NOMO-1 (cell line): ENCODE measurements around the gene CYP8B1.
A peak's percentile ranks its signal among the peaks of the same experiment; 100 is the strongest.
"Not testable (repeated sequence)": the region's sequence is repeated elsewhere in the genome, so short reads cannot be mapped to it uniquely, and the experiment has no call there.

Experiments used
- DNase-seq, 2 experiments: peaks; one replicate each; lab custom pipeline; 2025; ENCODE audit not compliant: unreplicated experiment in 2 of 2; lab: John Stamatoyannopoulos, UW

CYP8B1 gene

DNA sequence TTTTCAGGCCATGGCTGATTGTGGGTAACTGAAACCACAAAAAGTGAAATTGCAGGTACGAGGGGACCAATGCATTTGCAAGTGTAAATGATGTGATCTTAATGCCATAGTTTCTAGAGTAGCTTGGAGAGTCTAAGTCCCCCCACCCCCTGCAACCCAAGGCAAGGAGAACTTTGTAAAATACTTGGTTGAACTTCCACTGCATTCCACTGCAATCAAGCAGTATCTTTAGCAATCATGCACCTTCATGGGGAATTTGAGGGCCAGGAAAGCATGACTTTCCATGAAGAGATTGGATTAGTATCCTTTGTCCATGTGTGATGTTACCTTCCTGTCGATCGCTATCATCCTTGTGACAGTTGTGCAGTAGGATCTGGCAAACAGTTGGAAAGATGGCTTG, 11.4 kb upstream of the CYP8B1 start:
- no peak for DNase-seq

DNA sequence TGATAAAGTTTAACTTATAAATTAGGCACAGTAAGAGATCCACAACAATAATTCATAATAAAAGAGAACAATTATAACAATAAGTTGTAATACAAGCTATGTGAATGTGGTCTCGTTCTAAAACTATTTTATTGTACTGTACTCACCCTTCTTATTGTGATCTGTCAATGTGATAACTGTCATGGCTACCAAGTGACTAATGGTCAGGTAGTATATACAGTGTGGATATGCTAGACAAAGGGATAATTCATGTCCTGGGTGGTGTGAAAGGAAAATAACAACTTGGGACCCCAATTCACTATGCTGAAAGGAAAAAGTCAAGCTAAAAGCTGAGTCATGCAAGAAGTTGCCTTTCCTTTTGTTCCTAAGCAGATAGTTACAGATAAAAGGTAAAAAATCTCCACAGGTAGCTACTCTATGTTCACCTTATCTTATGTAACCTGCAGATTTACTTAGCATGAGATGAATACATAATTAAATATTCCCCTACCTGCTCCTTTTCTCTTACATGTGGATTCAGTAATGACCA, 10.7 kb upstream of the CYP8B1 start:
- no peak for DNase-seq

DNA sequence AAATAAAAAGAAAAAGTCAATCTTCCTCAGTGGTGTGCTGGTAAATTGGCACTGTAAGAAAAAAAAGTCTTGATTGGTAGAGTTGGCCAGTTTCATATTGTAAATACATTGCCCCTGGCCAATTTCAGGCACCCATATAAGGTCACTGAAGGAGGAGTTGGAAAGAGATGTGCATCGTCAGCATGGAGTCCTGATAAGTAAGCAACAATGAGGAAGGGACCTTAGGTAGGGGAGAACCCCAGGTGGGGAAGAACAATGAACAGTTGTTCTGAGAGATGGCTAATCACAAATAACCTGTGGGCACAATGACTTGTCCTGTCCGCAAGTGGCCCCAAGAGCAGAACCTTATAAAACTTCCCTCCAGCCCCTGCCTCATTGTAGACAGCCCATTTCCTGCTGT, 8.6 kb upstream of the CYP8B1 start:
- DNase-seq, result no peak

DNA sequence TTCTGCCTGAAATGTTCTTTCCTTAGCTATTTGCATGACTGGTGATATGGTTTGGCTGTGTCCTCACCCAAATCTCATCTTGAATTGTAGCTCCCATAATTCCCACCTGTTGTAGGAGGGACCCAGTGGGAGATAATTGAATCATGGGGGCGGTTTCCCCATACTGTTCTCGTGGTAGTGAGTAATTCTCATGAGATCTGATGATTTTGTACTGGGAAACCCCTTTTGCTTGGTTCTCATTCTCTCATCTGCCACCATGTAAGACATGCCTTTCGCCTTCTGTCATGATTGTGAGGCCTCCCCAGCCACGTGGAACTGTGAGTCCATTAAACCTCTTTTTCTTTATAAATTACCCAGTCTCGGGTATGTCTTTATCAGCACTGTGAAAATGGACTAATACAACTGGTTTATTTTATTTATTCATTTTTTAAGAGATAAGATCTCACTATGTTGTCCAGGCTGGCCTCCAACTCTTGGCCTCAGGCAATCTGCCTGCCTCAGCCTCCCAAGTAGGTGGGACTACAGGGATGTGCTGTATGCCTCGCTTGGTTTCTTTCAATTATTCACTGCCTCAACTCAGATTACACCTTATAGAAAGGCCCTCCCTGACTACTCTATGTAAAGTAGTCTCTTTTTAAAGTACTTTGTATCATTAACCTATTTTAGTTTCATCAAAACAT, 7.7 kb upstream of the CYP8B1 start:
- DNase-seq, result not testable (repeated sequence)

DNA sequence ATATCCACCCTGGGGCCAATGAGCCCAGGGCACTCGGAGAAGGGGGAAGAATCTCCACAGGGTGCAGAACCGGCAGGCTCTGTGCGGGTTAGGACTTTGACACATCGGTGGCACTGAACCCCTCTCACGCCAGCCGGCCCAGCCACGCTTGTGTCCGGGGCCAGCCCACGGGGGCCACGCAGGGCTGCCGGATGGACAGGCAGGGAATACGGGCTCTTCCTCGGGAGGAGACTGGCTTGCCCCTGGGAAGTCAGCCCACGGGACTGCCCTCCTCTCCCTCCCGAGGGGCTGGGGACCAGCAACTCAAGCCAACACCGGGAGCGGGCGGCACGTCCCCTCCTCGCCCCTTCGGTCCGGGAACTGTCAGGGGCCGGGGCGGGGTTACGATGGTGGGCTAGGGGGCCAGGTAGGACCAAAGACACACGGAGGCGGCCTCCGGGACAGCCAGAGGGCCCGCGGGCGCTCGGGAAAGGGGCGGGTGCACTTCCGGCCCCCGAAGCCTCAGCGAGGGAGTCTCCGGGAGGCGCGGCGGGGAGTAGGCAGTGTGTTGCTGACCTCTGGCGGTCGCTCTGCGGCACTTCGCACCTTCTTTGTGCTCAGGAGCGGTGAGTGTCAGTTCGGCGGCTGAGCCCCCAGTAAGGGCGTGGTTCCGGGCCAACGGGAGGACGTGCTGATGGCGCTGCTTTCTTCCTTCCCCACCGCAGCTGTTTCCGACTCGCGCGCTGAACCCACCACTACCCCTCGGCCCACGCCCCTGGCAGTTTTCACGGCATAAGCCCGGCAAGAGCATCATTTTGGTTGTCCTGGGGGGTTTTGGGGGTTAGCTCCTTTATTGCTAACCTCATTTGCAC, 5.1 kb upstream of the CYP8B1 start:
- DNase-seq, result peak; percentile 89 to 90

DNA sequence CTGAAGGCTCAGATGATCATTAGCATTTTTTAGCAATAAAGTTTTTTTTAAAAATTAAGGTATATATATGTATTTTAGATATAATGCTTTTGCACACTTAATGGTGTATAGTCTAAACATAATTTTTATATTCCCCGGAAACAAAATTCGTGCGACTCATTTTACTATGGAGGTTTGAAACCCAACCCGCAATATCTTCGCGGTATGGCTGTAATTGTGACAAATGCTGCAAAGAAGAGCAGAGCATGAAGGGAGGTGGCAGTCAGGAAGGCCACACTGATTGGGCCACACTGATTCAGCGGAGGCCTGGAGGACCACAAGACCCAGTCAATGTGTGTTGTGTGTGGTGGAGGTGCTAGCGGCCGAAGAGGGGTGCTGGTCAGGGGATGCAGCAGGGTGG, 4.5 kb upstream of the CYP8B1 start:
- no peak for DNase-seq

DNA sequence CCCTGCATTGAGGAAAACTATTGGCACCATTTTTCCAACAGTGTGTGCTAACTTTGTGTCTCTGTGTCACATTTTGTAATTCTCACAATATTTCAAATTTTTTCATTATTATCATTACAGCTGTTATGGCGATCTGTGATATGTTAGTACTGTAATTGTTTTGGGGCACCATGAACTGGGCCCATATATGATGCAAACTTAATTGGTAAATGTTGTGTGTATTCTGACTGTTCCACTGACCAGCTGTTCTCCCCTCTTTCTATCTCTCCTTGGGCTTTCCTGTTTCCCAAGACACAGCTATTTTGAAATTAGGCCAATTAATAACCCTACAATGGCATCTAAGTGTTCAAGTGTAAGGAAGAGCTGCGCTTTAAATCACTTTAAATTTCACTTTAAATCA, 2.2 kb upstream of the CYP8B1 start:
- DNase-seq, result no peak

DNA sequence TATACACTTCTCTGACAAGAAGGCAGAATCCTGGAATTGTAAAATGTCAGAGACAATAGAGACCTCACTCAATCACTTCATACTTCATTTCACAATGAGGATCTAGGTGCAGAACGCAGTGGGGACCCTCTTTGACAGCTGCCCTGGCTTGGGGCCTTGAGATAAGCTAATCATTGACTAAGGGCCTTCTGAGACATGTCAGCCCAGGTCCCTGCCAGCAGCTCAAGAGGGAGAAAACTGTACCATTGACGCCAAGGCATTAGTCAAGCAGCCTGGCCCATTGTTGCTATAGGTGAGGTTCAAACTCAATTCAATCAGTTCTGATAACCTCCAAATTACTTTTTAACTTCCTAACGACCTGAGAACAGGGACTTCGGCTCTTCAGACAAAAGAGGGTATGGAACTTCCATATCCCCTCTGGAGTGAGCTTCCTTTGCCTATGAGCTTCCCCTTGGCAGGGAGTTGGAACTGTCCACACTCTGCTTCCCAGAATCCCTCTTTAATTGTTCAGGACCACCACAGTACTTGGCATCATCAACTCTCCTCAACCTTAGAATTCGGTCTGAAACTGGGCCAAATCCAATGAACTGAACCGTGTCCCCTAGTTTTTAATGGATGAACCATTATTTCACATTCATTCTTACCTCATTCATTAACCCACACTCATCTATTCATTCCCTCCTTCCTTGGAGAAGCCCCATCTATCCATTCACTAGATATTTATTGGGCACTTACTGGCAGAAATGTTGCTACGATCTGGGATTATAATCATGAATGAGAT, 1.5 kb upstream of the CYP8B1 start:
- no peak for DNase-seq

DNA sequence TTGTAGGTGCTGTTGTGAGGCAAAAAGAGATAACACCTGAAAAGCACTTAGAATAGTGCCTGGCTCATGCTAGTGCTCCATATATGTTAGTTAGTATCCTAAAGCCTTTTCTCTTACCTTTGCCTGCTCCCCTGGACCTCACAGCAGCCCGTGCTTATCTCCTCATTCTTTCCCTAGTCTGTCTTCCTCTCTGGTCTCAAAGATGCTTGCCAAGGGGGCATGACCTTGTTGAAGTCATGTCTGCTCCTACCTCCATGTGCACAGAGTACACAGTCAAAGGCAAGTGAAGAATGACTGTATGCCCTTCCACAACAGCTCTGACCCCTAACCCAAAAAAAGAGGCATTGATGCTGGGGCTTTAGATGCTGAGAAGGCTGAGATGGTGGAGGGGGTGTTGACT, 722 bp upstream of the CYP8B1 start:
- no peak for DNase-seq

DNA sequence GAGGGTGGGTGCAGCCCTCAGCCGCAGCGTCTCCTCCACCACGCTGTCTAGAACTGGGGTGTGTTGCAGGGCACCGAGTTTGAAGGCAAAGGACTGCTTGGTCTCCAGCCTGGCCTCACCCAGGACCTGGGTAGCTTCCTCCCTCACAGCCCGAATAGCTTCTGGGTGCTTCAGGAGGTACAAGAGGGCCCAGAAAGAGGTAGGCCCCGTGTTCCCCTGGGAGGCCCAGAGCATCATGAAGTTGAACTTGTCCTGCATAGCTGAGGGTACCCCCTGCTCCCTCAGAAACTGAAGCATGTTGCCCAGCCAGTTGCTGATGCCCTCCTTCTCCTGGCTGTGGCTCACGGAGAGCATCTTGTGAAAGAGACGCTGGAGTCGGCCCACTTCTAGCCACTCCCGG, 930 bp downstream of the CYP8B1 start:
- no peak for DNase-seq

DNA sequence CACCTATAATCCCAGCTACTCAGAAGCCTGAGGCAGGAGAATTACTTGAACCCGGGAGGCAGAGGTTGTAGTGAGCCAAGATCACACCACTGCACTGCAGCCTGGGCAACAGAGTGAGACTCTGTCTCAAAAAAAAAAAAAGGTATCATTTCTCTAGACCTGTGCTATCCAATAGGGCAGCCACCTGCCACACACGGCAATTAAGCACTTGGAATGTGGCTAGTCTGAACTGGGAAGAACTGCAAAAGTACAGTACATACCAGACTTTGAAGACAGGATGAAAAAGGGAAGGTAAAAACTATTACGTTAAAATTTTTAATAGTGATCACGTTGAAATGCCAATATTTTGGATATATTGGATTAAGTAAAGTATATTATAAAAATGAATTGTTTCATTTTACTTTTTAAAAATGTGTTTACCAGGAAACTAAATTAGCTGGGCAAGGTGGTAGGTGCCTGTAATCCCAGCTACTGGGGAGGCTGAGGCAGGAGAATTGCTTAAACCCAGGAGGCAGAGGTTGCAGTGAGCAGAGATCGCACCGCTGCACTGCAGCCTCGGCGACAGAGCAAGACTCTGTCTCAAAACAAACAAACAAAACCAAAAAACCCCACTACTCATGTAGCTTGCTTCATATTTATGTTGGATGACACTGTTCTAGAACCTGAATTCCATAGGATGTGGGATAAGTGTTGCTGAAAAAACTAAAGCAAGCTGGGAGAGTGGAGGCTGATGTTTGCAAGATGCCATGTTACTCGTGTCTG, 2.3 kb downstream of the CYP8B1 start:
- DNase-seq, result no peak

DNA sequence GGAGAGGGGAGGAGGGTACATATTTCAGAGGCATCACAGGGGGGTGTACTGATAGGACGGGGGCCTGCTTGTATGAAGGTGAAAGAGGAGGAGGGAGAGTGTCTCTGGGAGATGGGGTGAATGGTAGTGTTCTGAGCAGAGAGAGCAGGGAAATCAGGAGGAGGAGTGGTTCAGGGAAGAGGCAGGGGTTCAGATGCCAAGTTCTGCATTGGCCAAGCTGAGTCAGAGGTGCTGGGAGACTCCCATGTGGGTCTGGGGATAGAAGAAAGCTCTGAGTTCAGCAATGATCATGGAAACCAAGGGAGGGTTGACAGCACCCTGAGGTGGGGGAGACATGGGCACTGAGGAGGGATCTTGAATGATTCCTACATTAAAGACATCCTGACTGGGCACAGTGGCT, 3.0 kb downstream of the CYP8B1 start:
- no peak for DNase-seq

DNA sequence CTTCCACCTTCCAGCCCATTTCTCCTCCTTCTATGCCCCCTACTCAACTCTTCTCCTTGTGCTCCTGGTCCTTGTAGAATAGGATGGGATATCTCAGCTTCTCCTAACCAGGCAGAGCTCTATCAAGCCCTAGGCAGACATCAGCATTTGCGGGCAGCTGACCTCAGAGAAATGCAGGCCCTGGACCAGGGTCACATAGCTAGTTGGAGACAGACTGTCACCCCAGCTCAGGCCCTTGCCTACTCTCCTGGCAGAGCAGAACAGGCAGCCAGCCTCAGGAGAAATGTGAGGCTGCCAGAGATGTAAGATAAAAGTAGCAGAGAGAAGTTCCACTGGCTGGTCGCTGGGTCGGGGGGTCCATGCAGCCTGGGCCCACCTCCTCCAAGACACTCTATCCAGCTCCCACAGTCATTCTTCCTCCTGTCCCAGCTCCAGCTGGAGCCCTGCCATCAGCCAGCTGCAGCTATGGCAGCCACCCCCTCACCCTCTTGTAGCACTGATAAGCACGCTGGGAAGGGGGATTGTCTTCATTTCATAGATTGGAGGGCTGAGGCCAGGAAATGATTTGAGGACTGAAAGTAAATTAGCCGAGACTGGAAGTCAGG, 4.0 kb downstream of the CYP8B1 start:
- DNase-seq, result no peak

DNA sequence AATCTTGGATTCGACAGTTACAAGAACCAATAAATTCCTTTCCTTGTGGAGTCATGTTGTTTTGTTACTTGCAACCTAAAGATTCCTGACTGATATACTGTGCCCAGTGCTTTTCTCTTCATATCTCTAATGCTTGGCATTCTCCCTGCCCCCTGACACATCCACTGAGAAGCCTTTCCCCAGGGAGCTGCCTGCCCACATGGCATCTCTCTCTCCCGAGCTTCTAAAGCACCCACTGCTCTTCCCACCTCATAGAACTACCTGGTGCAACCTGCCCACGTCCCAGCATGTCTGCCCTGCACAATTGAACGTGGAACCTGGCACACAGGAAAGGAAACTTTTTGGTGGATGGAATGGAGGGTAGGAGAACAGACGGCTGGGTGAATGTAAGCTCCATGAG, 6.8 kb downstream of the CYP8B1 start:
- no peak for DNase-seq

DNA sequence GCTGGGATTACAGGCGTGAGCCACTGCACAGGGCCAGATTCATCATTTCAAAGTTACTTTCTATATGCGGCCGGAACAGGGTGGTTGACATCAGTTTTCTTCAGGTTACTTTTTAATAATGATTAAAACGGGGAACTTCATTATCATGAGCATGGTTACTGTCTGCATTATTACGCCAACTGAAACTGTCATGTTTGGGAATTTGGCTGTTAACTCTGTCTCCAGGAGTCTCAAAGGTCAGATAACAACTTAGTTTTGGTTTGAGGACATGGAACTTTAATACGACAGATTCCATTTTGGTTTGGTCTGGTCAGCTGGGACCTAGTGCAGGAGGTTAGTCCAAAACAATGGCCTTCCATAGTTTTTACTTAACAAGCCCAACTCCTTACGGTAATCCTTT, 8.5 kb downstream of the CYP8B1 start:
- DNase-seq, result no peak

DNA sequence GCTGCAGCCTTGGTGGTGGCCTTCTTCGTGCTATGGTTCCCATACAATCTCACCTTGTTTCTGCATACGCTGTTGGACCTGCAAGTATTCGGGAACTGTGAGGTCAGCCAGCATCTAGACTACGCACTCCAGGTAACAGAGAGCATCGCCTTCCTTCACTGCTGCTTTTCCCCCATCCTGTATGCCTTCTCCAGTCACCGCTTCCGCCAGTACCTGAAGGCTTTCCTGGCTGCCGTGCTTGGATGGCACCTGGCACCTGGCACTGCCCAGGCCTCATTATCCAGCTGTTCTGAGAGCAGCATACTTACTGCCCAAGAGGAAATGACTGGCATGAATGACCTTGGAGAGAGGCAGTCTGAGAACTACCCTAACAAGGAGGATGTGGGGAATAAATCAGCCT, 10.4 kb downstream of the CYP8B1 start:
- DNase-seq, result no peak

DNA sequence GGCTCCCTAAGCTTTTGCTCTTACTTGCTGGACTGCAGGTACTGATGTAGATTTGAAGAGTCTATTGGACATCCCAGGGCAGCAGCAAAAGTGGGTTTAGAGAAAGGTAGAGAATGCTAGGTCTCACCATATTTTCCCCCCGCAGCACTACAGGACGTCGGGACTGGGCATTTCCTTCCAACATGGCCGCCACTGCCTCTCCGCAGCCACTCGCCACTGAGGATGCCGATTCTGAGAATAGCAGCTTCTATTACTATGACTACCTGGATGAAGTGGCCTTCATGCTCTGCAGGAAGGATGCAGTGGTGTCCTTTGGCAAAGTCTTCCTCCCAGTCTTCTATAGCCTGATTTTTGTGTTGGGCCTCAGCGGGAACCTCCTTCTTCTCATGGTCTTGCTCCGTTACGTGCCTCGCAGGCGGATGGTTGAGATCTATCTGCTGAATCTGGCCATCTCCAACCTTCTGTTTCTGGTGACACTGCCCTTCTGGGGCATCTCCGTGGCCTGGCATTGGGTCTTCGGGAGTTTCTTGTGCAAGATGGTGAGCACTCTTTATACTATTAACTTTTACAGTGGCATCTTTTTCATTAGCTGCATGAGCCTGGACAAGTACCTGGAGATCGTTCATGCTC, 11.2 kb downstream of the CYP8B1 start:
- DNase-seq, result no peak

DNA sequence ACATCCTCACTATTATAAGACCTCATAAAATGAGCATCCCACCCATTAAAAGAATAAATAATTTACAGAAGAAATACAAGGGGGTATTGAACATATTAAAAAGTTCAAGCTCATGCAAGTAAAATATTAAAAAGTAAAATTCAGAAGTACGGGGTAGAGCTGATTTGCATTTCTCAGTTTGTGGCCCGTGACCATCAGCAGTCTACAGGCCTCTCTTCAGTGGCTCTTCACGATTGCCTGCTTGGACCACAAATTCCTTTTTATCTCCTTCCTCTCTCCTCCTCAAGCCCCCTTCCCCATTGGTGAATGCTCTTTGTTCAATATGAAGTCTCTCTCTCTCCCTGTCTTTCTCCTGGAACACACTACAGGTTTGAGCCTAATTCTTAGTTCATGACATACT, 19.1 kb downstream of the CYP8B1 start:
- no peak for DNase-seq

DNA sequence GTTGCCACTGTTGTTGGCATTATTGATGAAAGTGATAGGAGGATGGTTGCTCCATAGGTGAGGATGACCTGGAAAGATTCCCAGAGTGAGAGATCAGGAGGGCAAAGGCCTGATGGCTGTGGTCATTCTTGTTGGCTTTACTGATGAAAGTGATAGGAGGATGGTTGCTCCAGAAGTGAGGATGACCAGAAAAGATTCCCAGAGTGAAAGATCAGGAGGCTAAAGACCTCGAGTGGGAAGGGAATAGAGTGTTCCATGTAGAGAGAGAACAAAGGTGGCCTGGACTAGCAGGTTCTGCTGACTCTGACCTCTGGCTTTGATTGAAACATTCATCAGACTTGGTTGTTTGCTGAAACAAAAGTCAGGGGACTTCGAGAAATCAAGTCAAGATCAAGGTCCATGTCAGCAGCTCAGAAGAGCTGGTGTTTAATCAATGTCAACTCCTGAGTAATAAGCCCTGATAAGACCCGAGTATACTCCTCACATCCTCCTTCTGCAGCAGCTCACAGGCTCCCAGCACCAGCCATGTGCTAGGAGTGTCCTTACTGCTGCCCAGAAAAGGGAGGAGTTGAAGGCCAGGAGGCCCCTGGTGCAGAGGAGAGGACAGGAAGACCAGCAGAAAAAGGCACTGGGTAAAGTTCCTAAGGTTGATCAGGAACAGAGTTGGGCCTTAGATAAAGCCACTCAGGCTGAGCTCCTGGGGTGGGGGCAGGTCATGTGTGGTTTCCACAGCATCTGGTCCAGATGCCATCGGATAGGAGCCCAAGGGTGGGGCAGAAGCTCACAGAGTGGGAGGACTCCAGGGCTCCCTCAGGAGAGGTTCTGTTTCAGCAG, 19.9 kb downstream of the CYP8B1 start:
- DNase-seq, result no peak
